HCEC 1CT (cell line): ENCODE results near the gene CACNA1S.

Experiments
- DNase-seq: peaks from one replicate; pipeline ENCODE4 v3.0.0-alpha.2; 2017

CACNA1S gene

DNA sequence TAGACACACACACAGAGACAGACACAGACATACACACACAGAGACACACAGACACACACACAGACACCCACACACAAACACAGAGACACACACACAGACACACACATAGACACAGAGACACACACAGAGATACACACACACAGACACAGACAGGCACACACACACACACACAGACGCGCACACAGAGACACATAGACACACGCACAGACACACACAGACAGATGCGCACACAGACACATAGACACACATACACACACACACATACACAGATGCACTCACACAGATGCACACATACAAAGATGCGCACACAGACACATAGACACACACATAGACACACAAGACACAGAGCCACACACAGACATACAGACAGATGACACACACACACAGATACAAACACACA lies 104.7 kb downstream of the CACNA1S start:
- no peak for DNase-seq

GRCh38 chr1:201006450-201006849 lies 105.8 kb downstream of the CACNA1S start:
- no peak for DNase-seq

GRCh38 chr1:201004732-201005131 lies 107.5 kb downstream of the CACNA1S start:
- no peak for DNase-seq

- no peak for DNase-seq
These were observed 108.1 kb downstream of the CACNA1S start for GRCh38 chr1:201004154-201004553.

DNA sequence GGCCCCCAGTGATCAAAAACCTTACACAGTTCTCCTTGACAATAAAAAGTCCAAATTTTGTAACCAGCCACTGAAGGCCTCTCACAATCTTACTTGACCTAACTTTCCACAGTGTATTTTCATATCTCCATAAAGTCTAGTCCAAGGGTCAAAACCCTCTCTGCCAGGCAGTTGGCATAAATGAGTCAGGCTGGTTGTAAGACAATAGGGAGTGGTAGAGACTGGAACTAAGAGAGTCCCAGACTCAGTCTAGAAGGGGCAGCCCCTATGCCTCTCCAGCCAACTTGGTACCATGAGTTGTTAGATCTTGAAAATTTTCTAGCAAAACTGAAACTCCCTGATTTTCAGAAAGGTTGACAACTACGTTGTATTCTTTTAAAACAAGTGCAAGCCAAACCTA lies 109.7 kb downstream of the CACNA1S start:
- no peak for DNase-seq

DNA sequence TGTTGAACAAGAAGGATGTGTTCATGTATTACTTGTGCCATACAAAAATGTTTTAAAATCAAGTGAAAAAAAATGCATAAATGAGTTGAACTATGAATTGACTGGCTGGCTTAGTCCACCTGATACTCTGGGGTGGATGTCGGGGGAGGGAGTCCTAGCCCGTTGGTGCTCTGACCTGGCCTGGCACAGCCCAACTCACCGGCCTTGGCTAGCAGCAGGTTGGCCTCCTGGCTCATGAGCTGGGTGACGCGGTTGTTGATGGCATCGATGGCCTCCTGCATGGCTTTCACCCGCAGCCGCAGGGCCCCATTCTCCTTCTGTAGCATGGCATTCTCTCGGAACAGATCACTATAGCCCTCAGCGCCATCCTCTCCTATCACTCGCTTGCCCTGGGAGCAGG lies 110.3 kb downstream of the CACNA1S start:
- no peak for DNase-seq

DNA sequence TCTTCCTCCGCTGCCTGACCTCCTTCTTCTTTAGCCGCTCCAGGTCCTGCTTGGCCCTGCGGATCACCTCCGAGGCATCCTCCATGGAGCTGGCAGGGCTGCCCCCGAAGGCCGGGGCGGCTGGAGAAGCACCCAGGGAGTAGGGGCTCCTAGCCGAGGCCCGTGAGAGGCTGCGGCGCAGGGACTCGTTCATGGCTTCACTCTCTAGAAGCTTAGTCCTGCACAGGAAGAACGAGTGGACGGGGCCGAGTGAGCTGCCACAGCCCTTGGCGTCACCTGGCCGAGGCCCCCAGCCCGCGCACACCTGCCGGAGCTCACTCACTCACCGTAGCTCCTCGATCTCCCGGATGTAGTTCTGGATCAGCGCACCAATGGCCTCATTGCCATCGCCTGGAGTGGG lies 111.8 kb downstream of the CACNA1S start:
- DNase-seq = no peak

DNA sequence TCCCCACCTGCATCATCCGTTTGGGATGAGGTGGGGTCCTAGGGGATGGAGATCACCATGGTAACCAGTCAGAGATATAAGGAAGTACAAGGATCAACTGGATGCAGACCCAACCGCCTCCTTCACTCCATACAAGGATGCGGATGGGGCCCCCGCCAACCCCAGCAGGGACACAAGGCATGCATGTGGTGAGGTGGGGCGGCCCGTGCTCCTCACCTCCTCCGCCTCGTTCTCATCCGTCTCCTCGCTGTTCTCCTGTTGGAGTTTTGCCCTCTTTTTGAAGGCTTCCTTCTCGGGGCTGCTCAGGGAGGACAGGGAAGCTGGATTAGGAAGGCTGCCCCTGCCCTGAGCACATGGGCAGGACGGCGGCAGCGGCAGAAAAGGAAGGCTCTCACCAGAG lies 112.6 kb downstream of the CACNA1S start:
- DNase-seq = no peak

- no peak for DNase-seq
These were observed 113.9 kb downstream of the CACNA1S start for GRCh38 chr1:200998323-200998722.

- DNase-seq = no peak
These were observed 119.7 kb downstream of the CACNA1S start for GRCh38 chr1:200992382-200993048.

- DNase-seq = no peak
These were observed 121.1 kb downstream of the CACNA1S start for GRCh38 chr1:200991097-200991614.

DNA sequence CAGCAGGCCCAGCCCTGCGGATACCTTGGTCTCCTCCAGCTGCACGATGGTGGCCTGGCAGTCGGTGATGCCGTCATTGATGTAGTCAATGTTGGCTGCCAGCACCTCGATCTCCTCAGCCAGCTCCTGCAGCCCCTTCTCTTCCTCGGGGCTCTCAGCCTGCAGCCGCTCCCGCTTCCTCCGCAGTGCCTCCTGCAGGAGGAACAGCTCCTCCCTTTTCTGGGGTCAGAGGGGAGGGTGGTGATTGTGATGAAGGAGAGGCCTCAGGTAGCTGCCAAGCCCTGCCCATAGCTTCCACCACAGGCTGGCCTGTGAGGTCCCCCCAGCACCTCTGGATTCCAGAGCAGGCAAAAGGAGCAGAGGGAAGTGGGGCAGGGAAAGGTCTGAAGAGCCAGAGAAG lies 122.1 kb downstream of the CACNA1S start:
- DNase-seq = no peak
